Stimulated activated CD8-positive, alpha-beta memory T cell treated with anti-CD3 and anti-CD28 coated beads, Interleukin-7, amount 100 ng/mL, for 24 hours (primary cell): ENCODE data around the gene M1AP.

ENCODE experiments used
- DNase-seq: peaks from one replicate; pipeline ENCODE4 v3.0.0-alpha.2; 2020; ENCODE audit warnings: low read depth

M1AP gene

GRCh38 chr2:74525717-74526648, 122.1 kb downstream of the M1AP start, which contains the start of gene DQX1:
TSS of gene DQX1 (minus strand) at chr2:74526231. CDS start at chr2:74525729, 502 bp downstream.
- DNase-seq: no peak

- no peak for DNase-seq
Measured at GRCh38 chr2:74524955-74525716, 123.0 kb downstream of the M1AP start.

GRCh38 chr2:74524005-74524404, 124.1 kb downstream of the M1AP start:
- DNase-seq: no peak

- DNase-seq: no peak
Measured at GRCh38 chr2:74522516-74522915, 125.6 kb downstream of the M1AP start.

GRCh38 chr2:74516650-74517049, 131.5 kb downstream of the M1AP start:
- DNase-seq: no peak

GRCh38 chr2:74515981-74516633, 132.0 kb downstream of the M1AP start:
- DNase-seq: peak; percentile 56

- no peak for DNase-seq
Measured at GRCh38 chr2:74515271-74515980, 132.7 kb downstream of the M1AP start.

- no peak for DNase-seq
Measured at GRCh38 chr2:74514368-74515270, 133.5 kb downstream of the M1AP start, which contains the start of gene TLX2. TSS of gene TLX2 (plus strand) at chr2:74514450. CDS start at chr2:74514807, 357 bp downstream.

- no peak for DNase-seq
Measured at GRCh38 chr2:74513605-74514367, 134.3 kb downstream of the M1AP start.

- no peak for DNase-seq
Measured at GRCh38 chr2:74512744-74513604, 135.2 kb downstream of the M1AP start.

- DNase-seq: no peak
Measured at GRCh38 chr2:74511104-74511989, 136.8 kb downstream of the M1AP start.

GRCh38 chr2:74510272-74510671, 137.9 kb downstream of the M1AP start:
- no peak for DNase-seq

- DNase-seq: no peak
Measured at GRCh38 chr2:74507926-74508520, 140.1 kb downstream of the M1AP start.
